K562 (cell line): Measurements from ENCODE around the gene GMNN. TPM values are rescaled to one million over a fixed set of nuclear protein-coding genes. Genes with fewer than 3 reads are reported as not detected.
A peak's percentile ranks its signal among the peaks of the same experiment; 100 is the strongest.

Source experiments
- ATAC-seq: fragments of 200-7000 bp; cut with Tn5 transposase; 3 replicates; pipeline ENCODE4 v1.9.1; 2020; ENCODE audit warnings: moderate library complexity
- BruUV-seq: library from RNA; stranded (reverse); fragments of 400-500 nt; replicated peaks from 2 replicates; lab custom pipeline; 2021; lab: Mats Ljungman, UMichigan
- CTCF ChIA-PET: fragments of 300-600 bp; formaldehyde crosslinking; extraction: SDS; loops from one replicate; lab custom pipeline; 2021; ENCODE audit warnings: low intra/inter-chr PET ratio; lab: Yijun Ruan, JAX
- POLR2A ChIA-PET: fragments of 300-600, 350-650 bp; sonication (Branson Sonifier 250); formaldehyde crosslinking; extraction: SDS; loops from one replicate; lab custom pipeline; 2021; ENCODE audit warnings: antibody characterized with exemption, inconsistent platforms; lab: Yijun Ruan, JAX
- DNase-seq, 4 experiments: peaks; one replicate each; pipeline versions ENCODE4 v3.0.0 to v3.0.0-alpha.2; 2011 to 2018; ENCODE audit warnings: low spot score in 3 of 4, mixed read lengths in 3 of 4; ENCODE audit errors: extremely low read depth in 1 of 4
- FAIRE-seq: peaks from 2 replicates; lab custom pipeline; 2011; peaks lifted over from hg19 to GRCh38; lab: Jason Lieb, UNC
- H2AFZ ChIP-seq: 2 replicates; pipeline ENCODE4 v1.6.0; 2011; ENCODE audit warnings: low read depth, low read length, control low read depth, inconsistent platforms
- H3K27ac ChIP-seq: fragments of 200-600 bp; 3 replicates; pipeline ENCODE4 v1.8.0; 2011; ENCODE audit warnings: low read depth, mild to moderate bottlenecking, control low read depth, inconsistent platforms, low read length, moderate library complexity, mixed read lengths; ENCODE audit errors: extremely low read depth
- H3K27me3 ChIP-seq, 2 experiments: fragments of 300-600 bp in 1 of 2; 2 replicates in 1 of 2; 3 replicates in 1 of 2; pipeline versions ENCODE4 v1.6.0 to v1.8.0; 2011; ENCODE audit warnings: inconsistent platforms in 2 of 2, low read length in 2 of 2, mild to moderate bottlenecking in 1 of 2, mixed read lengths in 1 of 2, moderate library complexity in 1 of 2; ENCODE audit not compliant: control insufficient read depth in 2 of 2, insufficient read depth in 2 of 2
- H3K36me3 ChIP-seq: fragments of 300-600 bp; 3 replicates; pipeline ENCODE4 v1.8.0; 2011; ENCODE audit warnings: mild to moderate bottlenecking, low read length, inconsistent platforms; ENCODE audit not compliant: control insufficient read depth, insufficient read depth
- H3K4me1 ChIP-seq, 2 experiments: fragments of 200-600 bp in 1 of 2; replicated peaks in 1 of 2; 2 replicates in 1 of 2; 3 replicates in 1 of 2; pipeline versions ENCODE4 v1.5.1 to v1.8.0; 2011; ENCODE audit warnings: inconsistent platforms in 2 of 2, low read length in 2 of 2, mild to moderate bottlenecking in 1 of 2, mixed read lengths in 1 of 2, moderate library complexity in 1 of 2; ENCODE audit not compliant: control insufficient read depth in 2 of 2, insufficient read depth in 2 of 2
- H3K4me2 ChIP-seq: 2 replicates; pipeline ENCODE4 v1.6.1; 2011; ENCODE audit warnings: low read length, control low read depth, inconsistent platforms, mixed read lengths; ENCODE audit not compliant: insufficient read depth
- H3K4me3 ChIP-seq: fragments of 200-600 bp; sonication (generic), shearing (Covaris generic); 2 replicates; pipeline ENCODE4 v1.5.1; 2016; ENCODE audit warnings: control low read depth, inconsistent platforms
- H3K79me2 ChIP-seq: fragments of 200-600 bp; 3 replicates; pipeline ENCODE4 v1.8.0; 2011; ENCODE audit warnings: low read length, inconsistent platforms; ENCODE audit not compliant: control insufficient read depth, insufficient read depth
- H3K9ac ChIP-seq, 2 experiments: 2 replicates each; pipeline versions ENCODE4 v1.6.0 to v1.6.1; 2011; ENCODE audit warnings: low read depth in 2 of 2, low read length in 2 of 2, control low read depth in 1 of 2, inconsistent platforms in 1 of 2, mild to moderate bottlenecking in 1 of 2, mixed read lengths in 1 of 2; ENCODE audit not compliant: insufficient read depth in 1 of 2
- H3K9me1 ChIP-seq: one replicate; pipeline ENCODE4 v1.6.0; 2011; ENCODE audit warnings: inconsistent platforms, mild to moderate bottlenecking, low read length, moderate library complexity; ENCODE audit not compliant: control insufficient read depth, insufficient read depth
- H3K9me3 ChIP-seq: replicated peaks from 2 replicates; pipeline ENCODE4 v1.5.1; 2011; ENCODE audit warnings: low read depth, low read length, inconsistent platforms; ENCODE audit not compliant: control insufficient read depth, insufficient read depth
- H4K20me1 ChIP-seq: replicated peaks from 2 replicates; pipeline ENCODE4 v1.6.1; 2011; ENCODE audit warnings: low read length, inconsistent platforms, mixed read lengths; ENCODE audit not compliant: control insufficient read depth, insufficient read depth
- EP300 ChIP-seq: IDR thresholded peaks from 2 replicates; pipeline ENCODE4 v1.6.1; 2012; ENCODE audit warnings: low read length, improper control_type of control experiment
- ETV1 ChIP-seq: fragments of 450-650 bp; conservative IDR thresholded peaks from 2 replicates; pipeline ENCODE4 v1.6.1; 2016; ENCODE audit warnings: missing genetic modification characterization, control low read depth, low read depth, missing compliant biosample characterization
- RBBP5 ChIP-seq: fragments of 200-600 bp; sonication (generic); IDR thresholded peaks from 2 replicates; pipeline ENCODE4 v1.6.1; 2012; ENCODE audit warnings: borderline replicate concordance, mild to moderate bottlenecking, low read length, control low read depth, inconsistent platforms; ENCODE audit not compliant: insufficient read depth, poor library complexity, severe bottlenecking
- RBM17 ChIP-seq: fragments of 200-400 bp; formaldehyde crosslinking; IDR thresholded peaks from 2 replicates; pipeline ENCODE4 v1.6.1; 2017; ENCODE audit warnings: low read depth, mild to moderate bottlenecking, low read length, borderline replicate concordance
- SLC30A9 ChIP-seq: fragments of 250-450 bp; sonication (Bioruptor Pico); IDR thresholded peaks from 2 replicates; pipeline ENCODE4 v1.8.0; 2022; ENCODE audit warnings: mild to moderate bottlenecking, moderate library complexity
- SP2 ChIP-seq: IDR thresholded peaks from 2 replicates; pipeline ENCODE4 v1.6.1; 2011; ENCODE audit warnings: mild to moderate bottlenecking, low read depth, low read length, moderate library complexity; ENCODE audit not compliant: poor library complexity, severe bottlenecking; ENCODE audit errors: extremely low read depth
- TEAD4 ChIP-seq, 2 experiments: sonication (generic) in 1 of 2; formaldehyde crosslinking in 1 of 2; IDR thresholded peaks; 2 replicates each; pipeline versions ENCODE4 v1.6.1 to v1.8.0; 2012 to 2022; ENCODE audit warnings: borderline replicate concordance in 1 of 2, inconsistent platforms in 1 of 2, low read length in 1 of 2, mild to moderate bottlenecking in 1 of 2, missing genetic modification reagents in 1 of 2
- ZFP30 ChIP-seq: fragments of 250-450 bp; sonication (Bioruptor Pico); IDR thresholded peaks from 2 replicates; pipeline ENCODE4 v1.8.0; 2022; ENCODE audit warnings: moderate library complexity, mild to moderate bottlenecking, inconsistent platforms, borderline replicate concordance
- ZNF143 ChIP-seq: sonication (generic); formaldehyde crosslinking; IDR thresholded peaks from 2 replicates; pipeline ENCODE4 v1.9.0; 2022; ENCODE audit warnings: mild to moderate bottlenecking, missing genetic modification reagents
- ZNF224 ChIP-seq: sonication (generic); formaldehyde crosslinking; IDR thresholded peaks from 2 replicates; pipeline ENCODE4 v1.8.0; 2022; ENCODE audit warnings: mild to moderate bottlenecking, missing genetic modification reagents
- ZNF77 ChIP-seq: fragments of 250-450 bp; sonication (Bioruptor Pico); IDR thresholded peaks from 2 replicates; pipeline ENCODE4 v1.5.0; 2020
- ZSCAN29 ChIP-seq: fragments of 450-650 bp; IDR thresholded peaks from 2 replicates; pipeline ENCODE4 v1.6.1; 2017
- WGBS: fragments of 100-300 bp; shearing (Covaris generic); methylation state at CpG from one replicate; pipeline ENCODE4 v1.1.6; 2016; ENCODE audit warnings: low coverage, mixed read lengths; ENCODE audit not compliant: insufficient coverage; ENCODE audit errors: missing lambda C conversion rate; 5-methylcytosine and 5-hydroxymethylcytosine counted together
- in situ Hi-C: fragments of 300-500 bp; cut with MboI; formaldehyde crosslinking; loops from 4 replicates; pipeline ENCODE4 v1.15.0; 2018; ENCODE audit warnings: inconsistent platforms, mixed read lengths
- intact Hi-C: fragments of 100-400 bp; cut with micrococcal nuclease; formaldehyde crosslinking; loops from 2 replicates; pipeline ENCODE4 v1.14.2; 2022
- polyA plus RNA-seq, 8 experiments: library from polyadenylated mRNA; depleted of rRNA in 4 of 8; stranded (reverse) in 5 of 8; unstranded in 3 of 8; fragments of >200 nt; fragmentation: Nextera tagmentation in 2 of 8; fragmentation: Illumina TruSeq in 1 of 8; extraction: Ambion mirVana in 2 of 8; extraction: Trizol in 1 of 8; gene quantifications; 2 replicates each; pipeline versions ENCODE4 v1.2.1 to v1.2.3, GENCODE V29; 2011 to 2014; ENCODE audit warnings: inconsistent platforms in 1 of 8, missing spikeins in 1 of 8
- total RNA-seq, 7 experiments: library from RNA; depleted of rRNA in 6 of 7; stranded (reverse); fragments of >200 nt in 6 of 7; fragmentation: Illumina TruSeq in 2 of 7; extraction: Trizol in 2 of 7; gene quantifications; 2 replicates each; pipeline versions ENCODE4 v1.2.1 to v1.2.3, GENCODE V29; 2011 to 2021; ENCODE audit warnings: low replicate concordance in 1 of 7
- TF ChIP-seq, protein P1 (sequence below): sonication (generic); formaldehyde crosslinking; IDR thresholded peaks from 2 replicates; pipeline ENCODE4 v1.9.0; 2022; ENCODE audit warnings: mild to moderate bottlenecking, missing genetic modification reagents

GMNN gene
- total and polyA plus RNA-seq, 9 of the 15 experiments (the other 6 are each of a cell fraction or from before 2014, with no cell fraction given), result 144 to 370 (median 210) TPM

DNA sequence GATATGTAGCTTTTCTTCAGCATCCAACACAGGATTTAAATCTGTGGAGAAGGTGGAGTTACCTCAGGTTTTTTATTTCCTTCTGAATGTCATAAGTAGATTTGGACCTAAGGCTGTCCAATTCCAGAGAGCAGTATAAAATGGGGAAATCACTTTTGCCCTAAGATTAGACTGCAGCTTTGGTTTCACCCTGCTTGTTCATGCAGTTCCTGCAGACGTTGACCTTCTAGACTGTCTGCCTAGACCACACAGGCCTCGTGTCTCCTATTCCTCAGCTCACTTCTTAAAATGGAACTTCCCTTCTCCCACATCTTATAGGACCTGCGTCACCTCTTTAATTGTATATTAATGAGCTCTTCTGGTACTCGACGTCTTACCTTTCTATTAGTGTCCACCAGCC lies 29.8 kb upstream of the GMNN start:
- Histone ChIP-seq H2AFZ (peak overlapping the region; percentile 53), H4K20me1 (no peaks in the 10 kb centered on the region), H3K9me3 (no peaks in the 10 kb centered on the region), H3K4me1 (peaks cover 0 to 14% of the 10 kb centered on the region in 2 experiments; a peak in 3 of 5 replicates), H3K36me3 (no peaks in the 10 kb centered on the region), H3K27ac (no peak overlapping the region), H3K4me2 (no peak overlapping the region), H3K9me1 (no peaks in the 10 kb centered on the region), H3K9ac (no peak overlapping the region), H3K27me3 (0 out of 5 replicates have a peak, but pooled peaks cover 0 to 4% of the 10 kb centered on the region in 2 experiments), H3K4me3 (no peak overlapping the region), H3K79me2 (no peaks in the 10 kb centered on the region)
- WGBS, result 35% methylated on average over 5 of the region's 5 CpGs
- DNase-seq (no peak), ATAC-seq (no peak; the same call in 2 of the 3 replicates), FAIRE-seq (no peak)
- ChIA-PET CTCF (no interaction called here), POLR2A (interaction anchor here (1.0 to 1.4 kb wide), 3 partner anchors 10 to 41 kb away, joined by 3 to 4 read pairs (median 3); no protein-coding TSS in a partner anchor)
- BruUV-seq, result no TSS peak
- intact Hi-C loops, result no loop called here
- TF ChIP-seq RBM17 (no peak), SP2 (no peak), EP300 (no peak), ZNF224 (CRISPR knock-in tag) (no peak), ZSCAN29 (no peak), ETV1 (tag) (no peak), RBBP5 (no peak), TEAD4 (IDR thresholded peaks at IDR 0.05; ENCODE audit: low read length) (no peak), TEAD4 (CRISPR knock-in tag; IDR thresholded peaks at IDR 0.05; ENCODE audit: borderline replicate concordance) (no peak), ZNF77 (CRISPR knock-in tag) (no peak), ZFP30 (no peak), ZNF143 (CRISPR knock-in tag) (no peak), SLC30A9 (CRISPR knock-in tag) (no peak)
- TF ChIP-seq, protein P1, sequence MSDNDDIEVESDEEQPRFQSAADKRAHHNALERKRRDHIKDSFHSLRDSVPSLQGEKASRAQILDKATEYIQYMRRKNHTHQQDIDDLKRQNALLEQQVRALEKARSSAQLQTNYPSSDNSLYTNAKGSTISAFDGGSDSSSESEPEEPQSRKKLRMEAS, result no peak
- in situ Hi-C loops, result no loop called here
